A549 (cell line): ENCODE data around the gene THTPA.

Experiments
- MAX ChIP-seq: IDR thresholded peaks from 2 replicates; pipeline ENCODE4 v1.6.1; 2012
- POLR2A ChIP-seq: IDR thresholded peaks from 2 replicates; pipeline ENCODE4 v1.6.1; 2012; ENCODE audit warnings: mild to moderate bottlenecking, low read length
- TF ChIP-seq, protein P1 (sequence below): fragments of 200-600 bp; sonication (generic); IDR thresholded peaks from 2 replicates; pipeline ENCODE4 v1.6.1; 2016; ENCODE audit warnings: antibody characterized with exemption, mild to moderate bottlenecking, moderate library complexity
- TF ChIP-seq, protein P2 (sequence below): fragments of 250-450 bp; sonication (Bioruptor Pico); IDR thresholded peaks from 2 replicates; pipeline ENCODE4 v1.5.0; 2021; ENCODE audit warnings: mild to moderate bottlenecking, moderate library complexity, borderline replicate concordance
- TF ChIP-seq, protein P3 (sequence below): fragments of >200 bp; sonication (Bioruptor Twin); formaldehyde crosslinking; IDR thresholded peaks from 3 replicates; pipeline ENCODE4 v1.5.1; 2016

- TF ChIP-seq, protein P1, sequence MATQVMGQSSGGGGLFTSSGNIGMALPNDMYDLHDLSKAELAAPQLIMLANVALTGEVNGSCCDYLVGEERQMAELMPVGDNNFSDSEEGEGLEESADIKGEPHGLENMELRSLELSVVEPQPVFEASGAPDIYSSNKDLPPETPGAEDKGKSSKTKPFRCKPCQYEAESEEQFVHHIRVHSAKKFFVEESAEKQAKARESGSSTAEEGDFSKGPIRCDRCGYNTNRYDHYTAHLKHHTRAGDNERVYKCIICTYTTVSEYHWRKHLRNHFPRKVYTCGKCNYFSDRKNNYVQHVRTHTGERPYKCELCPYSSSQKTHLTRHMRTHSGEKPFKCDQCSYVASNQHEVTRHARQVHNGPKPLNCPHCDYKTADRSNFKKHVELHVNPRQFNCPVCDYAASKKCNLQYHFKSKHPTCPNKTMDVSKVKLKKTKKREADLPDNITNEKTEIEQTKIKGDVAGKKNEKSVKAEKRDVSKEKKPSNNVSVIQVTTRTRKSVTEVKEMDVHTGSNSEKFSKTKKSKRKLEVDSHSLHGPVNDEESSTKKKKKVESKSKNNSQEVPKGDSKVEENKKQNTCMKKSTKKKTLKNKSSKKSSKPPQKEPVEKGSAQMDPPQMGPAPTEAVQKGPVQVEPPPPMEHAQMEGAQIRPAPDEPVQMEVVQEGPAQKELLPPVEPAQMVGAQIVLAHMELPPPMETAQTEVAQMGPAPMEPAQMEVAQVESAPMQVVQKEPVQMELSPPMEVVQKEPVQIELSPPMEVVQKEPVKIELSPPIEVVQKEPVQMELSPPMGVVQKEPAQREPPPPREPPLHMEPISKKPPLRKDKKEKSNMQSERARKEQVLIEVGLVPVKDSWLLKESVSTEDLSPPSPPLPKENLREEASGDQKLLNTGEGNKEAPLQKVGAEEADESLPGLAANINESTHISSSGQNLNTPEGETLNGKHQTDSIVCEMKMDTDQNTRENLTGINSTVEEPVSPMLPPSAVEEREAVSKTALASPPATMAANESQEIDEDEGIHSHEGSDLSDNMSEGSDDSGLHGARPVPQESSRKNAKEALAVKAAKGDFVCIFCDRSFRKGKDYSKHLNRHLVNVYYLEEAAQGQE, result no peak
- TF ChIP-seq, protein P2, sequence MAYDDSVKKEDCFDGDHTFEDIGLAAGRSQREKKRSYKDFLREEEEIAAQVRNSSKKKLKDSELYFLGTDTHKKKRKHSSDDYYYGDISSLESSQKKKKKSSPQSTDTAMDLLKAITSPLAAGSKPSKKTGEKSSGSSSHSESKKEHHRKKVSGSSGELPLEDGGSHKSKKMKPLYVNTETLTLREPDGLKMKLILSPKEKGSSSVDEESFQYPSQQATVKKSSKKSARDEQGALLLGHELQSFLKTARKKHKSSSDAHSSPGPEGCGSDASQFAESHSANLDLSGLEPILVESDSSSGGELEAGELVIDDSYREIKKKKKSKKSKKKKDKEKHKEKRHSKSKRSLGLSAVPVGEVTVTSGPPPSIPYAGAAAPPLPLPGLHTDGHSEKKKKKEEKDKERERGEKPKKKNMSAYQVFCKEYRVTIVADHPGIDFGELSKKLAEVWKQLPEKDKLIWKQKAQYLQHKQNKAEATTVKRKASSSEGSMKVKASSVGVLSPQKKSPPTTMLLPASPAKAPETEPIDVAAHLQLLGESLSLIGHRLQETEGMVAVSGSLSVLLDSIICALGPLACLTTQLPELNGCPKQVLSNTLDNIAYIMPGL (CRISPR knock-in tag), result no peak
- TF ChIP-seq MAX (no peak), POLR2A (no peak)
- TF ChIP-seq, protein P3, sequence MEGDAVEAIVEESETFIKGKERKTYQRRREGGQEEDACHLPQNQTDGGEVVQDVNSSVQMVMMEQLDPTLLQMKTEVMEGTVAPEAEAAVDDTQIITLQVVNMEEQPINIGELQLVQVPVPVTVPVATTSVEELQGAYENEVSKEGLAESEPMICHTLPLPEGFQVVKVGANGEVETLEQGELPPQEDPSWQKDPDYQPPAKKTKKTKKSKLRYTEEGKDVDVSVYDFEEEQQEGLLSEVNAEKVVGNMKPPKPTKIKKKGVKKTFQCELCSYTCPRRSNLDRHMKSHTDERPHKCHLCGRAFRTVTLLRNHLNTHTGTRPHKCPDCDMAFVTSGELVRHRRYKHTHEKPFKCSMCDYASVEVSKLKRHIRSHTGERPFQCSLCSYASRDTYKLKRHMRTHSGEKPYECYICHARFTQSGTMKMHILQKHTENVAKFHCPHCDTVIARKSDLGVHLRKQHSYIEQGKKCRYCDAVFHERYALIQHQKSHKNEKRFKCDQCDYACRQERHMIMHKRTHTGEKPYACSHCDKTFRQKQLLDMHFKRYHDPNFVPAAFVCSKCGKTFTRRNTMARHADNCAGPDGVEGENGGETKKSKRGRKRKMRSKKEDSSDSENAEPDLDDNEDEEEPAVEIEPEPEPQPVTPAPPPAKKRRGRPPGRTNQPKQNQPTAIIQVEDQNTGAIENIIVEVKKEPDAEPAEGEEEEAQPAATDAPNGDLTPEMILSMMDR, result no peak
These were observed 30.5 kb upstream of the THTPA start for GRCh38 chr14:23525611-23526010.
